ENCODE measurements around the gene LPAR3.

- no peak for TF ChIP-seq CTCF (IDR thresholded peaks at IDR 0.05)
- no peak for TF ChIP-seq EP300 (IDR thresholded peaks at IDR 0.05; ENCODE audit: low read depth)
- no peak for TF ChIP-seq POLR2AphosphoS5 (IDR thresholded peaks at IDR 0.05)
Observed at GRCh38 chr1:84780000-84780716, 112.8 kb downstream of the LPAR3 start.

All from transverse colon (tissue), 4 donors.